Spinal cord (tissue), 10 donors: ENCODE data around the gene HNRNPA0. TPM values are rescaled to one million over a fixed set of nuclear protein-coding genes. Genes with fewer than 3 reads are reported as not detected.

Source experiments
- DNase-seq, 6 donors: peaks; one replicate each; pipeline versions ENCODE4 v3.0.0 to v3.0.0-alpha.2; 2013 to 2015; ENCODE audit warnings: low spot score in 6 of 6, low read depth in 4 of 6
- H3K27ac ChIP-seq: one replicate; pipeline ENCODE4 v1.5.1; 2013; ENCODE audit warnings: low read depth, low read length, control low read depth
- H3K27me3 ChIP-seq: one replicate; pipeline ENCODE4 v1.6.1; 2013; ENCODE audit warnings: low read length; ENCODE audit not compliant: control insufficient read depth, insufficient read depth
- H3K36me3 ChIP-seq: one replicate; pipeline ENCODE4 v1.6.1; 2013; ENCODE audit warnings: low read length; ENCODE audit not compliant: control insufficient read depth, insufficient read depth
- H3K4me1 ChIP-seq: one replicate; pipeline ENCODE4 v1.6.1; 2013; ENCODE audit warnings: low read length; ENCODE audit not compliant: control insufficient read depth, insufficient read depth
- H3K4me3 ChIP-seq: one replicate; pipeline ENCODE4 v1.5.1; 2013; ENCODE audit warnings: low read depth, low read length, control low read depth
- H3K9me3 ChIP-seq: one replicate; pipeline ENCODE4 v1.6.1; 2013; ENCODE audit warnings: low read length; ENCODE audit not compliant: control insufficient read depth, insufficient read depth
- WGBS: methylation state at CpG from one replicate; pipeline ENCODE4 v1.1.5; 2013; ENCODE audit warnings: missing lambda C conversion rate; ENCODE audit not compliant: insufficient coverage; 5-methylcytosine and 5-hydroxymethylcytosine counted together
- polyA plus RNA-seq, 2 donors: library from polyadenylated mRNA; unstranded; fragments of 120-200 nt; gene quantifications; one replicate each; pipeline ENCODE4 v1.2.1, GENCODE V29; 2013; ENCODE audit not compliant: insufficient read length in 2 of 2
- total RNA-seq, 2 donors: library from RNA; depleted of rRNA in 1 of 2; stranded (reverse); fragments of 120-200 nt in 1 of 2; fragments of >200 nt in 1 of 2; gene quantifications; one replicate each; pipeline versions ENCODE4 v1.2.3 to v1.2.4, GENCODE V29; 2013 to 2014
- donor health status: healthy.

Gene HNRNPA0
- total and polyA plus RNA-seq, 4 donors = 15.0 to 69.4 (median 43.5) TPM

DNA sequence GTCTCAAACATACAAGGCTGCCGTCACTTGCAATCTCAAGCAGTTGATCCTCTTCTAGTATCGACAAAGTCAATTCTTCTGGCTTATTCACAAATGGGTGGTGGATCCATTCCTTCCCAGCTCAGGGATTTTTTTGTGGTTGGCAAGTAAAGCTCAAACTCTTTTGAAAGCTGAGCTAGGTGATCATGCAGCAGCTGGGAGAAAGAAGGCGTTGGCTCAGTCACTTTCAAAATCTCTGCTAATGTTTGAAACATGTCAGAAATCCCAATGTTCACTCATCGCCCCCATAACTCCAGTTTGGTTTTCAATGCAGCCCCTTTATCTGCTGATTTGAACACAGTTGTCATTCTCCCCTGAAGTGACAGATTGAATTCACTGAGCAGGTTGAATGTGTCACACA, 4.0 kb upstream of the HNRNPA0 start:
- WGBS = 75% methylated on average over 1 of the region's 4 CpGs
- no peak overlapping the region for H3K27ac ChIP-seq
- H3K4me3 ChIP-seq = no peak overlapping the region
- H3K4me1 ChIP-seq = peaks cover 7% of the 10 kb centered on the region
- H3K27me3 ChIP-seq = no peaks in the 10 kb centered on the region
- H3K9me3 ChIP-seq = no peaks in the 10 kb centered on the region
- peaks cover 2% of the 10 kb centered on the region for H3K36me3 ChIP-seq
- no peak for DNase-seq

DNA sequence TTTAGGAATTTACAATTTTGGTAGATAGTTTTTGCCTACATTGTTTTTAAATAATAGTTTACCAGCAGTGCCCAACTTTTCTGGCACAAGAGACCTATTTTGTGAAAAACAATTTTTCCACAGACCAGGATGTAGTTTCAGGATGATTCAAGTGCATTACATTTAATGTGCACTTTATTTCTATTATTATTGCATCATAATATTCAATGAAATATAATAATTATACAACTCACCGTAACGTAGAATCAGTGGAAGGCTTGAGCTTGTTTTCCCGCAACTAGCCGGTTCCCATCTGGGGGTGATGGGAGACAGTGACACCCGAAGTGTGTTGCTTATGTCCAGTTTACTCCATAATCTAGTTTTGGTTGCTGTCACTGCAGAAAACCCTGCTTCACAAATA, 3.5 kb upstream of the HNRNPA0 start:
- Histone ChIP-seq H3K4me3 (no peak overlapping the region), H3K27me3 (no peaks in the 10 kb centered on the region), H3K4me1 (peaks cover 7% of the 10 kb centered on the region), H3K9me3 (no peaks in the 10 kb centered on the region), H3K36me3 (peaks cover 5% of the 10 kb centered on the region), H3K27ac (no peak overlapping the region)
- WGBS = 100% methylated on average over 3 of the region's 5 CpGs
- DNase-seq = no peak

DNA sequence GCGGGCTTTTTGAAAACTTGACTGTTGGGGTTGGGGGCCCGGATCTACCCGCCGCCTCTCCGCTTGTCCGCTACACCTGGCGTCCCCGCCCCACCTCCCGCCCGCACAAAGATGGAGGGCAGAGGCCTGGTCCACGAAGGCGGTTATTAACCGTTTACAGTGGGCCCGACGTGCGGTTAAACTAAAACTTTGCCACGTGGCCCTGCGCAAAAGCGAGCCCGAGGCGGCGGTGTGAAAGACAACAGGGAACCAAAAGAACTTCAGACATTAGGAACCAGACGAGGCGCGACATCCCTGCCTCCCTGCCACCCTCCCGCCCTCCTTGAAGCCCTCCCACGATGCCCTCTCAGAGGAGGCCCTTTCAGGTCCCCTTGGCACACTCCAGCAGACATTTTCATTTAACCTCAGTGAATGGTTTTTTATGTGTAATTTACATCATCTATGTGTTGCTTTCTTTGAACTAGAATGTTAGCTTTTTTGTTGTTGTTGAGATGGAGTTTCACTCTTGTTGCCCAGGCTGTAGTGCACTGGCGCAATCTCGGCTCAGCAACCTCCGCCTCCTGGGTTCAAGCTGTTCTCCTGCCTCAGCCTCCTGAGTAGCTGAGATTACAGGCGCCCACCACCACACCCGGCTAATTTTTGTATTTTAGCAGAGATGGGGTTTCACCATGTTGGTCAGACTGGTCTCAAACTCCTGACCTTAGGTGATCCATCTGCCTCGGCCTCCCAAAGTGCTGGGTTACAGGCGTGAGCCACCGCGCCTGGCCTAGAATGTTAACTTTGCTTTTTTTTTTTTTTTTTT, 999 bp upstream of the HNRNPA0 start:
- no peak for DNase-seq
- H3K27me3 ChIP-seq = no peaks in the 10 kb centered on the region
- peak overlapping the region; percentile 89 for H3K4me3 ChIP-seq
- peak overlapping the region; percentile 100 for H3K27ac ChIP-seq
- peaks cover 5% of the 10 kb centered on the region for H3K36me3 ChIP-seq
- no peaks in the 10 kb centered on the region for H3K9me3 ChIP-seq
- 18% methylated on average over 31 of the region's 36 CpGs for WGBS
- H3K4me1 ChIP-seq = peaks cover 7% of the 10 kb centered on the region

DNA sequence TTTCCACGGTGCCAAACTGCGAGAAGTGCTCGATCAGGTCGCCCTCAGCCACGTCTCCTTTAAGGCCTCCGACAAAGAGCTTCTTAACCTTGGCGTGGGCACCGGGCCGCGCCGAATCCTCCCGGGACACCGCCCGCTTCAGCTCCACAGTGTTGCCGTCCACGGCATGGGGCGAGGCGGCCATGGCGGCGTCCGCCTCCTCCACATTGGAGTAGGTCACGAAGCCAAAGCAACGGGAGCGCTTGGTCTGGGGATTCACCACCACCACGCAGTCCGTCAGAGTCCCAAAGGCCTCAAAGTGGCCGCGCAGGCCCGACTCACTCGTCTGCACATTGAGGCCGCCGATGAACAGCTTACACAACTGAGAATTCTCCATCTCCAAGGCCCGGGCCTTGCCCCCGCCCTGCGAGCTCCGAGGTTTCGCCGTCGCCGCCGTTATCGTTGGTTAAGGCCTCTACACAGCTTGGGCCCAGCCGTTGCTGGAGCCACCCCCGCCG, 424 bp downstream of the HNRNPA0 start:
- Histone ChIP-seq H3K4me3 (peak overlapping the region; percentile 89), H3K36me3 (peaks cover 5% of the 10 kb centered on the region), H3K4me1 (peaks cover 7% of the 10 kb centered on the region), H3K27me3 (no peaks in the 10 kb centered on the region), H3K9me3 (no peaks in the 10 kb centered on the region), H3K27ac (peak overlapping the region; percentile 100)
- 0% methylated on average over 45 of the region's 45 CpGs for WGBS
- DNase-seq = peak in 1 of 6 donors; percentile 61

DNA sequence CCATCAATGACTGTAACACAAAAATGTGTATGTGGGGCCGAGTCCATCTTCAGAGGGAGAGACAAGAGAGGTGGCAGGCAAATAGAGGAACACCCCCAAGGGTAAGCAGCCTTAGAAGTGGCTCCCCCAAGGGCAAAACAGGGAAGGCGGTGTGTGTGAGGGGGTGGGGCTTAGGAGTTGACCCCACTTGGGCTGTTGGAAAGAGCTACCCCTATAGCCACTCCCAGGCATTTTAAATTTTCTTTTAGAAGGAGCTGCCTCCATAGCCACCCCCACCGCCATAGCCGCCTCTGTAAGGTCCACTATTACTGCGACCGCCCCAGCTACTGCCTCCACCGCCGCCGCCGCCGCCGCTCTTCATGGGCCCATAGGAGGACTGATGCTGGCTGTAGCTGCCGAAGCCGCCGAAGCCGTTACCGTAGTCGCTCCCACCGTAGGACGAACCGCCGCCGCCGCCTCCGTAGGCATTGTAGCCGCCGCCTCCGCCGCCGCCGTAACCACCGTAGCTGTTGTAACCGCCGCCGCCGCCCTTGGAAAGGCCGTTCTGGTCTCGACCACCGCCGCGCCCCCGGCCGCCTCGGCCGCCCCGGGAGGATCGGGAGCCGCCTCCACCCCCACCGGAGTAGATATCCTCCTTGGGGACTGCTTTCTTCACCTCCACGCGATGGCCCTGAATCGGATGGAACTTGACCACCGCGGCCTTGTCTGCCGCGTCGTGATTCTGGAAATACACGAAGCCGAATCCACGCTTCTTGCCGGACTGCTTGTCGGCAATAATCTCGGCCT, 1.1 kb downstream of the HNRNPA0 start:
- Histone ChIP-seq H3K27me3 (no peaks in the 10 kb centered on the region), H3K27ac (peak overlapping the region; percentile 100), H3K4me3 (peak overlapping the region; percentile 89), H3K4me1 (peaks cover 7% of the 10 kb centered on the region), H3K36me3 (peaks cover 5% of the 10 kb centered on the region), H3K9me3 (no peaks in the 10 kb centered on the region)
- WGBS = 0% methylated on average over 62 of the region's 63 CpGs
- DNase-seq = peak in 2 of 6 donors; percentile 6 to 24

DNA sequence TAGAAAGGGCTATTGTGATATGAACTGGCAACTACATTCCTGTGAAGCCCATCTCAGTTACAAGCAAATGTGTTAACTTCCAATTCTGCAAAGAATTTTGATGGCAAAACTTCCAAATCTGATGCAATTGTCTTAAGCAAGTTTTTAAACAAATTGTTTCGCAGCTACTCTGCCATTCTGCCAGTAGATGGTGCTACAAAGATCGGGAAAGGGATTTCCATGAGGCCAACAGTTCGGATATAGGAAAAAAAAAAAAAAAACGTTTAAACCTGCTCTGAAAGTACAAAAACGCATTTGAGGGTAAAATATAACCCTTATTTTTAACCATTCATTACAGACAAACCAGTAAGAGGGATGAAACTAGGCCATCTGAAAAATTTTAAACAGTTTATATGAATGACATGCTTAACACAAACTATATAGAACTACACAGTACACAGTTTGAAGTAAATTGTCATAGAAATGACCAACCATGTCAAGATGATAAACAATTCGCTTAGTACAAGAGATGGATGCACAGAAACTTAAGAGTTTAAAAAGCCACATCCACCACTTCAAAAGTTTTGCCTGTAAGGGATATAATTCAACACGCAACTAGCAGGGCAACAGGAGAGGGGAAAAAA, 2.2 kb downstream of the HNRNPA0 start:
- peak overlapping the region; percentile 89 for H3K4me3 ChIP-seq
- H3K27me3 ChIP-seq = no peaks in the 10 kb centered on the region
- no peaks in the 10 kb centered on the region for H3K9me3 ChIP-seq
- peaks cover 5% of the 10 kb centered on the region for H3K36me3 ChIP-seq
- peak in 4 of 6 donors; percentile 42 to 89 (median 68) for DNase-seq
- no CpG with 5 or more reads among the region's 7 CpGs for WGBS
- H3K4me1 ChIP-seq = peaks cover 7% of the 10 kb centered on the region
- H3K27ac ChIP-seq = peak overlapping the region; percentile 44

DNA sequence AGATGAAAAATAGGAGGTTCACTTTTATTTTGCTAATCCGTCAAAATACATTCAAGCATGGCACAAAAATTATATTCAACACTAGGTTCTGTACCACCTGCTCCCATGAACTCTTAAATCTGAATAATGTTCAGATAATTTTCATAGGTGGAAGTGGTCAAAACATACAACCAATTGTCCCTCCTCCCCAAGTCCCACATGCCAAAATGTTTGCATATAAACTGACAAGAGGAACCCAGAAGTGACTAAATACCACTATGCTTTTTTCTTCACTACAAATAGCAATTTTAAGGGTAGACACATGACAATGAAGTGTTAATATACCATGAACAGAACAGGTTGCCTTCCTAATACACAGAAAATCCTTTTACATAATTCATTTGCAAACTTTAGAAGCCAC, 3.7 kb downstream of the HNRNPA0 start:
- Histone ChIP-seq H3K4me1 (peaks cover 7% of the 10 kb centered on the region), H3K4me3 (no peak overlapping the region), H3K36me3 (peaks cover 5% of the 10 kb centered on the region), H3K27ac (no peak overlapping the region), H3K27me3 (no peaks in the 10 kb centered on the region), H3K9me3 (no peaks in the 10 kb centered on the region)
- no CpG with 5 or more reads among the region's 1 CpG for WGBS
- DNase-seq = no peak

DNA sequence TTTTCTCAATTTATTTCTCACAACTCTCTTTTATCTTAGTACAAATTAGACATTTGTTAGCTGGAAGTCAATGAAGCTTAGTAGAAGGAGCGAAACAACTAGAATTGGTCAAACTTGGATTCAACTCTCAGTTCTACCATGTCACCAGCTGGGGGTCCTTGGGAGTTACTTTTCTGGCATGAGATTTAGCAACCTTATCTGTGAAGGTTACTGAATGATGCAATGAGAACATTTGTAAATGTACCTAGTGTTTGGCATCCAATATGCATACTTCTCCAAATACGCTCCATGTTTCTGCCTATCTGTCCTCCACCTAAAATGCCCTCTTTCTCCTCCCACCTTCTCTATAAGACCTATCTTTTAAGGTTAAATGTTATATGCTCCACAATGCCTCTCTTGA, 6.3 kb downstream of the HNRNPA0 start:
- Histone ChIP-seq H3K27me3 (no peaks in the 10 kb centered on the region), H3K27ac (no peak overlapping the region), H3K36me3 (peaks cover under 1% of the 10 kb centered on the region), H3K9me3 (no peaks in the 10 kb centered on the region), H3K4me3 (no peak overlapping the region), H3K4me1 (no peaks in the 10 kb centered on the region)
- WGBS = no CpG with 5 or more reads among the region's 2 CpGs
- no peak for DNase-seq

DNA sequence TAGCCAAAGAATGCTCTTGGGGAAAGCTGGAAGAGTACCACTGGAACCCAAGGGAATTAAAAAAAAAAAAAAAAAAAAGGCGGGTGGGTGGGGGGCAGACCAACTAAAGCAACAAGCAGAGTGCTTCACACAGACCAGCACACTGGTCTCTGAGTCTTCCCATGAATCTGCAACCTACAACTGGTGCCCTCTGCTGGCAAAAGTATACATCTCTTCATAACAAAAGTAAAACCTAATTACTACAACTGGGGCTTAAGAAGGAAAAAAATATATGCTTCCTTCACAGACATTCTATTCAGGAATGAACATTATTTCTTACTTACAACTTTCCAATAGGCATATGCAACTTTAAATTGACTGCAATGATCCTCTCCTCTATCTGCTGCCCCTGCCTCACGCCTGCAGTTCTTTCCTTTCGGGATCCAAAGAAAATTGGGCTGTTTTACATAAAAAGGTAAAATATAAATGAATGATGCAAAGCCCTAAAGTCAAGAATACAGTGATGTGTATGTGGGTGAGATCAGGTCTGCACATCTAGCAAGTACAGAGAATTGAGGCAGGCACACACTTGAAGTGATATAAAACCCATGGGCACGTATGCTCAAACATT, 11.0 kb downstream of the HNRNPA0 start:
- 100% methylated on average over 1 of the region's 4 CpGs for WGBS
- H3K27me3 ChIP-seq = no peaks in the 10 kb centered on the region
- H3K27ac ChIP-seq = no peak overlapping the region
- peak in 5 of 6 donors; percentile 57 to 95 (median 69) for DNase-seq
- H3K4me3 ChIP-seq = no peak overlapping the region
- no peaks in the 10 kb centered on the region for H3K4me1 ChIP-seq
- H3K36me3 ChIP-seq = no peaks in the 10 kb centered on the region
- H3K9me3 ChIP-seq = no peaks in the 10 kb centered on the region
